Activated CD4-positive, alpha-beta T cell treated with anti-CD3 and anti-CD28 coated beads, Interleukin-2, amount 50 U/mL, for 4 hours (primary cell): ENCODE measurements around the gene UPF3A.
"Not testable (repeated sequence)": the region's sequence is repeated elsewhere in the genome, so short reads cannot be mapped to it uniquely, and the experiment has no call there.

Experiments used
- DNase-seq, 2 experiments: peaks; one replicate each; pipeline ENCODE4 v3.0.0-alpha.2; 2020

UPF3A gene, protein sequence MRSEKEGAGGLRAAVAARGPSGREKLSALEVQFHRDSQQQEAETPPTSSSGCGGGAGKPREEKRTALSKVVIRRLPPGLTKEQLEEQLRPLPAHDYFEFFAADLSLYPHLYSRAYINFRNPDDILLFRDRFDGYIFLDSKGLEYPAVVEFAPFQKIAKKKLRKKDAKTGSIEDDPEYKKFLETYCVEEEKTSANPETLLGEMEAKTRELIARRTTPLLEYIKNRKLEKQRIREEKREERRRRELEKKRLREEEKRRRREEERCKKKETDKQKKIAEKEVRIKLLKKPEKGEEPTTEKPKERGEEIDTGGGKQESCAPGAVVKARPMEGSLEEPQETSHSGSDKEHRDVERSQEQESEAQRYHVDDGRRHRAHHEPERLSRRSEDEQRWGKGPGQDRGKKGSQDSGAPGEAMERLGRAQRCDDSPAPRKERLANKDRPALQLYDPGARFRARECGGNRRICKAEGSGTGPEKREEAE

GRCh38 chr13:114281351-114282040, at the start of gene UPF3A:
UPF3A (plus strand) TSS chr13:114281601; CDS start chr13:114281640, 39 bp downstream.
- DNase-seq = peak; percentile 86 to 87

GRCh38 chr13:114231886-114232285, 49.5 kb upstream of the UPF3A start:
- no peak for DNase-seq

DNA sequence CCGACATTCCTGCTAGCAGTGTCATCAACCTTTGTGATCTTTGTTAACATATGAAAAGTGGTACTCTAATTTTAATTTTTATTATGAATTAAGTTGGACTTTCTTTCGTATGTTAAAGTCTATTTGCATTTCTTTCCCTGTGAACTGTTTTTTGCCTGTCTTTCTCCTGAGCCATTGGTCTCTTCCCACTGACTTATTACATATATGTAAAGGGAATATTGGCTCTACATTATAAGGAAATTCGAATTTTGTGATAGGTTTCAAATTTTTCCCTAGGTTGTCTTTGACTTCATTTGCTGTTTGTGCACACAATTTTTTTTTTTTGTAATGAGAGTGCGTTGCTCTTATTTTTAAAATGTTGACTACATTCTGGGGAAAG, 47.1 kb upstream of the UPF3A start:
- no peak for DNase-seq

- peak; percentile 78 to 83 for DNase-seq
Observed at GRCh38 chr13:114234645-114235421, 46.6 kb upstream of the UPF3A start, which contains the start of gene CDC16. CDC16 (plus strand) TSS chr13:114234897; CDS start chr13:114235085, 188 bp downstream.

GRCh38 chr13:114235697-114236096, 45.7 kb upstream of the UPF3A start:
- DNase-seq = no peak

GRCh38 chr13:114236227-114236626, 45.2 kb upstream of the UPF3A start:
- DNase-seq = no peak

GRCh38 chr13:114237415-114238112, 43.8 kb upstream of the UPF3A start:
- DNase-seq = no peak

DNA sequence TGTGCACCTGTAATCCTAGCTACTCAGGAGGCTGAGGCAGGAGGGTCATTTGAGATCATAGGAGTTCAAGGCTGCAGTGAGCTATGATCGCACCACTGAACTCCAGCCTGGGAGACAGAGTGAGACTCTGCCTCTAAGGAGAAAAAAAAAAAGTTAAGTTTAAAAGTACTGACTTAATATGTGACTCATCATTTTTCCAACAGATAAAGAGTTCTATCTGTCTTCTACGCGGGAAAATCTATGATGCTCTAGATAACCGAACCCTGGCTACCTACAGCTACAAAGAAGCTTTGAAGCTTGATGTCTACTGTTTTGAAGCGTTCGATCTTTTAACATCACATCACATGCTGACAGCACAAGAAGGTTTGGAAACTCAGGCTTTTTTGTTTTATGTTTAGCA, 39.5 kb upstream of the UPF3A start:
- DNase-seq = no peak

DNA sequence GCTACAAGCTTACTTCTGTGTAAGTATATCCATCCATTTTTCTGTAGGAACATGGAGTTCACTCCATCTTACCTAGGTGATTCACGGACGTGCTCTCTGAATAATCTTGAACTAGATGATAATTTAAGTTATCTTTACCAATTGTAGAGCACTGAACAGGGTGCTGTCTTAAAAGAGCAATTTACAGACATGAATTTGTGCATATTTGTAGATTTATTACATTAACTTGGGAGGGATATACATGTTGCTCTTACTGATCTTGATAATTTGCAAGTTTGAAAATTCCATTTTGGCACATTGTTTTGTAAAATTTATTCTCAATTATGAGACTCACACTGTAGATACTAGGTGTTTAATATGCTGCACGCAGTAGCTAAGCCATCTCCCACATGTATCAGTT, 37.4 kb upstream of the UPF3A start:
- DNase-seq = no peak

DNA sequence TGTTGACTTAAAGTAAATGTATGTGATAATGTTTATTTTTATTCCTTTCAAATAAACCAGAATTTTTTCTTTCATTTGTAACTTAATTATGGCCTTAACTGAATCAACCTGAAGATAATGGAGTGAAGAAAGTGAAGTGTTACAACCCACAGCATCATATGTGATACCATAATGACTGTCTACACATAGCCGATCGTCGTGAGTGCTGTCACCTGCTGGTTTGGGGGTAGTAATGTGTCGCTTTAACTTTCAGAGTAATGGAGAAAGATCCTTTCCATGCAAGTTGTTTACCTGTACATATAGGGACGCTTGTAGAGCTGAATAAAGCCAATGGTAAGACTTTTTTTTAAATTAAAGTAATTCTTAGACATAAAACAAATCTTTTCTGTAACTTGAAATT, 36.8 kb upstream of the UPF3A start:
- no peak for DNase-seq

DNA sequence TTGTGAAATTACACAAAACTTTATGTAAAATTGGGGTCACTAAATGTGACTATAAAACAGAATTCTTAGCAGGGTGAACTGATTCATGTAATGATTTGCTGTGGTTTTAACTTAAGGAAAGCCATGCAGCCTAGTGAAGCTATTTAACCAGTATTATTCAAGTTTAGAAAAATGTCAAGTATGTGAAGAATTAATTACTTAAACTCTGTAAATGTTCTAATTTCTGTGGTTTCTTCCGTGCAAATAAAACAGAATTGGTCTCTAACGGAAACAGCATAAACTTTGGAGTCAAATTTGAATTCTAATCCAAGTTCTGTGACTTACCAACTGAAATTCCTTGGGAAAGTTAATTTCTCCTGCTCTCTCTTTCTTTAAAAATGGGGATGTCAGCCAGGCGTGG, 33.4 kb upstream of the UPF3A start:
- no peak for DNase-seq

DNA sequence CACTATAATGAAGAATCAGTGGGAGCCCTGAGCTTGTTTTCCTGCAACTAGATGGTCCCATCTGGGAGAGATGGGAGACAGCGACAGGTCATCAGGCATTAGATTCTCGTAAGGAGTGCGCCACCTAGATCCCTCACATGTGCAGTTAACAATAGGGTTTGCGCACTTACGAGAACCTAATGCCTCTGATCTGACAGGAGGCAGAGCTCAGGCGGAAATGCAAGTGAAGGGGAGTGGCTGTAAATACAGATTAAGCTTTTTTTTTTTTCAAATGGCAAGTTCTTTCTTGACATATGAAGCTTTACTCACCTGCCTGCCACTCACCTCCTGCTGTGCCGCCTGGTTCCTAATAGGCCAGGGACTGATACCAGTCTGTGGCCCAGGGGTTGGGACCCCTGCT, 32.3 kb upstream of the UPF3A start:
- DNase-seq = no peak

GRCh38 chr13:114251639-114252440, 29.6 kb upstream of the UPF3A start:
- DNase-seq = not testable (repeated sequence)

DNA sequence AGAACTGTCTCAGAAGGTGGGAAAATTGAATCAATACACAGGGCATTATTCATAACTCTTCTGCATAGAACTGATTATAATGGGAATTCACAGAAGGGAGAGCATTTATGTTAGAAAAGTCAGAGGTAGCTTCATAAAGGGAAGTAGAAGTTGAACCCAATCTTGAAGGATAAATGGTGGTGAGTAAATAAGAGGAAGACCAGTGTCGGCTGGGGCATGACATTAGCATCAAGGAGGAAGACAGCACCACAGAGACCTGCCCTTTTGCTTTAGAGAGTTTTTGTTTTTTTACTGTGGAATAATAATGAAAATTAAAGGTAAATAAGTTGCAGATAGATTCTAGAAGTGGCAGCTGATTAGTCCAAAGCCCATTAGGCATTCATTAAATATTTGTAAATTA, 24.9 kb upstream of the UPF3A start:
- DNase-seq = no peak

DNA sequence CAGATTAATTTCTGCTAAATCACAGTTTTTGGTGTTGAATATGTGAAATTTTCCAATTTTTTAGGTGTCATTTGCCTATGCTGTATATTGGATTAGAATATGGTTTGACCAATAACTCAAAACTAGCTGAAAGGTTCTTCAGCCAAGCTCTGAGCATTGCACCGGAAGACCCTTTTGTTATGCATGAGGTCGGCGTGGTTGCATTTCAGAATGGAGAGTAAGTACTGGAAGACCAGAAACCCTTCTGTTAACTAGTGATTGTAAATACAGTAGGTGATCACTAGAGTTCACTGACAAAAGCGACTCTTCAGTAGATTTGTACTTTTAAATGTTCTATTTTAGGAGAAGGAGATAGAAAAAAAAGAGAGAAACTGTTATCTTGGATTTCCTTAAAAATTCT, 24.4 kb upstream of the UPF3A start:
- no peak for DNase-seq

DNA sequence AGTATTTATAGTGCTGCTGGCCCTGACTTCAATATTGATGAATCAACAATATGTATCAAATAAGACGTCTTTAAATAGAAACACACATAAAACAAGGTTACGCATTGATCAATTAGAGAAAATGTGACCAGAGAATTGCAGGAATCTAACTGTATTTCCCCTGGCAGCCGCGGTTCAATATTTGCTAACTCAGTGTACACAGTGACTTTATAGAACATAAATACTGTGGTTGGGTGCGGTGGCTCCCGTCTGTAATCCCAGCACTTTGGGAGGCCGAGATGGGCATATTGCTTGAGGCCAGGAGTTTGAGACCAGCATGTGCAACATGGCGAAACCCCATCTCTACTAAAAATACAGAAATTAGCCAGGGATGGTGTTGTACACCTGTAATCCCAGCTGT, 22.8 kb upstream of the UPF3A start:
- DNase-seq = no peak

DNA sequence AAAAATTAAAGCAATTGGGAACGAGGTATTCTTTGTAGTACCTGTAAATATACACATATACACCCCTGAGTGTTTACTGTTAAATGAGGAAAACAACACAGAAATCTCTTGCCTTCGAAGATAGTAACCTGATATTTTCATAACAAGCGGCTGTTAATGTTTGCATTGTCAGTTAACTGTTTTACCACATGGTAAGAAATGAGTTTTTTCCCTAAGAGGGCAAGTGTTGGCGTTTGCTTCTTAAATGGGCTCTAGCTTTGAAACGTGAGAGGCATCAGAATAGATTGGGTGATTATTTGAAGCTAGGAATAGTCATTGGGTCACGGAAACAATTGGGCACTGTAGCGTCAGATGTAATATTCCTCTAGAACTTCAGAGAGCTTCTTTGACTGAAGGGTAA, 22.0 kb upstream of the UPF3A start:
- no peak for DNase-seq

DNA sequence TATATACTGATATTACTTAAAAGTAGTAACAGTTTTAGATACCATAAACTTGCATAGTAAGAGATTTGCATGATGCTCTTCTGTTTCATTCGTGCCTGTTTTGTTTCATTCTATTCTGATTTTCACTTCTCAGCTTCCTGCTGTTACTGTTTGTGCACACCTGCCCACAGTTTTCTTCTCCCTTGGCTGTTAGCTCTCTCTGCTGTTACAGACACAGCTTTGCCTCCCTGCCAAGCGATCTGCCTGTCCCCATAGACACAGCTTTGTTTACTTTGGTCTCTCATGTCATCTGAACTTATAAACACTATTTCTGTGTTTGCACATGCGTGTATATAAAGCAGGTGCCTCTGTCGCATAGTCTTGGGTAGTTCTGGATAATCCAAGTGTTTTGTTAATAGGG, 21.4 kb upstream of the UPF3A start:
- no peak for DNase-seq

- no peak for DNase-seq
Observed at GRCh38 chr13:114260814-114261213, 20.6 kb upstream of the UPF3A start.

DNA sequence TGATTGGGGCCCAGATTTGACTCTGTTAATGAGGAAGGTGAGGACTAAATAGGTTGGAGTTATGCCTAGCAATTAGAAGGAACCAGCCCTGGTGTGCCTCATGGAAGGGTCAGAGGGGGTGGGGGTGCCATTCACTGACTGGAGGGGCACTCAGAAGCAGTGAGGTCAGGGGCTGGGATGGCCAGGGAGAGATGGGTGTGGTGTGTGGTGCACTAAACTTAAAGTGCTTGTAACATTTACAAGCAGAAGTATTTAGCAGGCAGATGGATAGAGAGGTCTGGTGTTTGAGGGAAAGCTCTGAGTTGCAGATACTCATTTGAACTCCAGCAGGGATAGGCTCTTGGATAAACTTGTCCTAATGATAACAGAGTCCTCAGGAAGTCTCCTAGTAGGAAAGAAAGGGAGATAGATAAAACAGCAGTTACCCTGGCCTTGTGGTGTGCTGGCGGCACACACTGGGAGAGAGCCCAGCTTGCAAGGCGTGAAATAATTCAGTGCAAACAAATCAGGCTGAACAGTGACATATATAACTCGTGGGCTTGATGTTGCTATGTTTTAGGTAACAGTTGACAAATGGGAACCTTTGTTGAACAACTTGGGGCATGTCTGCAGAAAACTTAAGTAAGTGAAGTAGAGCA, 20.0 kb upstream of the UPF3A start:
- DNase-seq = no peak

DNA sequence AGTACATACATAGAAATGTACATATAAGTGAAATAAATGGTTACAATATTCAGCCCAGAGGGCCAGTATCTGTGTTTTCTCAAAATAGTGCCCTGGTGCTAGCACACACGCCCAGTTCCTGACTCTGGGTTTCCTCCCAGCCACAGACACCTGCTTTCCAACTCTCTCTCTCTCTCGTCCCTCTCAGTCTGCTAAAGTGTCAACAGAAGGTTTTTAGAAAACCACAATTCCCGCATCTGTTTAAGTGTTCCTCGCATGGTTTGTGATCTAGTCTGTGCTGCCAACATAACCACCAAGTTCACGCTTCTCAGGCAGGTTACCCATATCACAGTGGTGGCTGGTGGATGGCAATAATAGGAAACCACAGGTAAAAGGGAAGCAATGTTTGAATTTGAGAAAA, 17.8 kb upstream of the UPF3A start:
- no peak for DNase-seq
